Measurements from ENCODE around the gene ERICH2. TPM values are rescaled to one million over a fixed set of nuclear protein-coding genes. Genes with fewer than 3 reads are reported as not detected.

Gene ERICH2
- total RNA-seq (2021) (1.1 to 1.6 TPM (median 1.1 TPM) in 3 replicates), Bru-seq, nascent RNA (percentile 41 among the genes with signal in this experiment)
- long read RNA-seq, experiment 1: 0 reads
- long read RNA-seq, experiment 2: 0 reads
- long read RNA-seq, experiment 3: 0 reads

- peak within 1 kb of the TSS; percentile 86 for H3K4me3 Mint-ChIP-seq
- peaks cover 42% of the 10 kb centered on the region for H3K4me1 Mint-ChIP-seq
- ChIA-PET POLR2A (interaction anchor here (1.0 to 1.7 kb wide), 2 partner anchors 53 to 54 kb away, joined by 3 to 5 read pairs; no protein-coding TSS in a partner anchor), CTCF (interaction anchor here (0.6 to 1.8 kb wide), 7 partner anchors 44 to 1289 kb away, joined by 3 to 8 read pairs (median 4); partner anchors contain the start of gene GAD1)
- no peaks in the 10 kb centered on the region for H3K9me3 Mint-ChIP-seq
- DNase-seq (ENCODE audit: low spot score) (peak; percentile 66), ATAC-seq (peak; percentile 64)
- H3K36me3 Mint-ChIP-seq: no peaks in the 10 kb centered on the region
- peak within 1 kb of the TSS; percentile 84 for H3K27ac Mint-ChIP-seq
- TF ChIP-seq TEAD1 (CRISPR knock-in tag; IDR thresholded peaks at IDR 0.05): 0 out of 2 replicates have a peak, but pooled peaks have one; percentile 62
- TF ChIP-seq, protein P1, sequence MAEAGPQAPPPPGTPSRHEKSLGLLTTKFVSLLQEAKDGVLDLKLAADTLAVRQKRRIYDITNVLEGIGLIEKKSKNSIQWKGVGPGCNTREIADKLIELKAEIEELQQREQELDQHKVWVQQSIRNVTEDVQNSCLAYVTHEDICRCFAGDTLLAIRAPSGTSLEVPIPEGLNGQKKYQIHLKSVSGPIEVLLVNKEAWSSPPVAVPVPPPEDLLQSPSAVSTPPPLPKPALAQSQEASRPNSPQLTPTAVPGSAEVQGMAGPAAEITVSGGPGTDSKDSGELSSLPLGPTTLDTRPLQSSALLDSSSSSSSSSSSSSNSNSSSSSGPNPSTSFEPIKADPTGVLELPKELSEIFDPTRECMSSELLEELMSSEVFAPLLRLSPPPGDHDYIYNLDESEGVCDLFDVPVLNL (CRISPR knock-in tag; IDR thresholded peaks at IDR 0.05; ENCODE audit: borderline replicate concordance, low read depth): no peak
- H3K27me3 Mint-ChIP-seq (ENCODE audit: low read depth): peaks cover 5% of the 10 kb centered on the region
These were observed at the start of gene ERICH2 for GRCh38 chr2:170770008-170770605. Gene ERICH2, plus strand, starts transcription at chr2:170770378. Its CDS starts 304 bp downstream, at chr2:170770682.

DNA sequence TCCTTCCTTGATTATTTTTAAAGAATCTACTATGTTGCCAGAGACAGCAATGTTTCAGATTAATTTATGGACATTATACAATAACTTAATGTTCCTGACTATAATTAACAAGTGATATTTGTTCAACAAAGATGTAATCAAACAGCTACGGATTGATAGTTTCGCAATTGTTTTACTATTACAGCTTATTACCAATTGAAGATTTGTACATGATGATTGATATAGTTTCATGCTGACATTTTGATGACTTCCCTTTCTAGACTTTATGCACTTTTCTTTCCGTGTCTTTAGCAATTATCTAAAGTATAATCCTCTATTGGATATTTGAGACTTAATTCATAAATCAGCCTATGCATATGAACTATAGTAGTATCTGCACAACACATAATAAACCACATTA is 48.5 kb upstream of the ERICH2 start:
- CTCF ChIA-PET: no interaction called here
- POLR2A ChIA-PET: no interaction called here
- no peak for ATAC-seq

More for the DNA sequence above, 48.5 kb upstream of the ERICH2 start:
- H3K9me3 Mint-ChIP-seq: no peaks in the 10 kb centered on the region
- no peaks in the 10 kb centered on the region for H3K36me3 Mint-ChIP-seq
- no peak overlapping the region for H3K27ac Mint-ChIP-seq
- no peak for DNase-seq (ENCODE audit: low spot score)
- no peak overlapping the region for H3K4me3 Mint-ChIP-seq
- H3K4me1 Mint-ChIP-seq: peaks cover 17% of the 10 kb centered on the region
- TF ChIP-seq NR2C2 (CRISPR knock-in tag; IDR thresholded peaks at IDR 0.05) (no peak), CTCF (IDR thresholded peaks at IDR 0.05) (no peak), ZNF396 (CRISPR knock-in tag; IDR thresholded peaks at IDR 0.05; ENCODE audit: borderline replicate concordance) (no peak), ZNF317 (CRISPR knock-in tag; IDR thresholded peaks at IDR 0.05; ENCODE audit: borderline replicate concordance, low read depth) (no peak), MLX (CRISPR knock-in tag; IDR thresholded peaks at IDR 0.05) (no peak), FOXP1 (CRISPR knock-in tag; IDR thresholded peaks at IDR 0.05; ENCODE audit: borderline replicate concordance) (no peak), HMGA2 (CRISPR knock-in tag; IDR thresholded peaks at IDR 0.05) (no peak), CREB1 (CRISPR knock-in tag; IDR thresholded peaks at IDR 0.05) (no peak), TEAD4 (CRISPR knock-in tag; IDR thresholded peaks at IDR 0.05) (no peak), FOXK1 (CRISPR knock-in tag; IDR thresholded peaks at IDR 0.05) (no peak), FOXJ3 (CRISPR knock-in tag; IDR thresholded peaks at IDR 0.05; ENCODE audit: borderline replicate concordance) (no peak)
- TF ChIP-seq, protein P2, sequence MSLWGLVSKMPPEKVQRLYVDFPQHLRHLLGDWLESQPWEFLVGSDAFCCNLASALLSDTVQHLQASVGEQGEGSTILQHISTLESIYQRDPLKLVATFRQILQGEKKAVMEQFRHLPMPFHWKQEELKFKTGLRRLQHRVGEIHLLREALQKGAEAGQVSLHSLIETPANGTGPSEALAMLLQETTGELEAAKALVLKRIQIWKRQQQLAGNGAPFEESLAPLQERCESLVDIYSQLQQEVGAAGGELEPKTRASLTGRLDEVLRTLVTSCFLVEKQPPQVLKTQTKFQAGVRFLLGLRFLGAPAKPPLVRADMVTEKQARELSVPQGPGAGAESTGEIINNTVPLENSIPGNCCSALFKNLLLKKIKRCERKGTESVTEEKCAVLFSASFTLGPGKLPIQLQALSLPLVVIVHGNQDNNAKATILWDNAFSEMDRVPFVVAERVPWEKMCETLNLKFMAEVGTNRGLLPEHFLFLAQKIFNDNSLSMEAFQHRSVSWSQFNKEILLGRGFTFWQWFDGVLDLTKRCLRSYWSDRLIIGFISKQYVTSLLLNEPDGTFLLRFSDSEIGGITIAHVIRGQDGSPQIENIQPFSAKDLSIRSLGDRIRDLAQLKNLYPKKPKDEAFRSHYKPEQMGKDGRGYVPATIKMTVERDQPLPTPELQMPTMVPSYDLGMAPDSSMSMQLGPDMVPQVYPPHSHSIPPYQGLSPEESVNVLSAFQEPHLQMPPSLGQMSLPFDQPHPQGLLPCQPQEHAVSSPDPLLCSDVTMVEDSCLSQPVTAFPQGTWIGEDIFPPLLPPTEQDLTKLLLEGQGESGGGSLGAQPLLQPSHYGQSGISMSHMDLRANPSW (CRISPR knock-in tag; conservative IDR thresholded peaks at IDR 0.05; ENCODE audit: low read depth): no peak
- TF ChIP-seq, protein P3, sequence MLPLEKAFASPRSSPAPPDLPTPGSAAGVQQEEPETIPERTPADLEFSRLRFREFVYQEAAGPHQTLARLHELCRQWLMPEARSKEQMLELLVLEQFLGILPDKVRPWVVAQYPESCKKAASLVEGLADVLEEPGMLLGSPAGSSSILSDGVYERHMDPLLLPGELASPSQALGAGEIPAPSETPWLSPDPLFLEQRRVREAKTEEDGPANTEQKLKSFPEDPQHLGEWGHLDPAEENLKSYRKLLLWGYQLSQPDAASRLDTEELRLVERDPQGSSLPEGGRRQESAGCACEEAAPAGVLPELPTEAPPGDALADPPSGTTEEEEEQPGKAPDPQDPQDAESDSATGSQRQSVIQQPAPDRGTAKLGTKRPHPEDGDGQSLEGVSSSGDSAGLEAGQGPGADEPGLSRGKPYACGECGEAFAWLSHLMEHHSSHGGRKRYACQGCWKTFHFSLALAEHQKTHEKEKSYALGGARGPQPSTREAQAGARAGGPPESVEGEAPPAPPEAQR (CRISPR knock-in tag; IDR thresholded peaks at IDR 0.05): no peak
- TF ChIP-seq, protein P1 (CRISPR knock-in tag; IDR thresholded peaks at IDR 0.05; ENCODE audit: borderline replicate concordance, low read depth): no peak
- TF ChIP-seq, protein P4, sequence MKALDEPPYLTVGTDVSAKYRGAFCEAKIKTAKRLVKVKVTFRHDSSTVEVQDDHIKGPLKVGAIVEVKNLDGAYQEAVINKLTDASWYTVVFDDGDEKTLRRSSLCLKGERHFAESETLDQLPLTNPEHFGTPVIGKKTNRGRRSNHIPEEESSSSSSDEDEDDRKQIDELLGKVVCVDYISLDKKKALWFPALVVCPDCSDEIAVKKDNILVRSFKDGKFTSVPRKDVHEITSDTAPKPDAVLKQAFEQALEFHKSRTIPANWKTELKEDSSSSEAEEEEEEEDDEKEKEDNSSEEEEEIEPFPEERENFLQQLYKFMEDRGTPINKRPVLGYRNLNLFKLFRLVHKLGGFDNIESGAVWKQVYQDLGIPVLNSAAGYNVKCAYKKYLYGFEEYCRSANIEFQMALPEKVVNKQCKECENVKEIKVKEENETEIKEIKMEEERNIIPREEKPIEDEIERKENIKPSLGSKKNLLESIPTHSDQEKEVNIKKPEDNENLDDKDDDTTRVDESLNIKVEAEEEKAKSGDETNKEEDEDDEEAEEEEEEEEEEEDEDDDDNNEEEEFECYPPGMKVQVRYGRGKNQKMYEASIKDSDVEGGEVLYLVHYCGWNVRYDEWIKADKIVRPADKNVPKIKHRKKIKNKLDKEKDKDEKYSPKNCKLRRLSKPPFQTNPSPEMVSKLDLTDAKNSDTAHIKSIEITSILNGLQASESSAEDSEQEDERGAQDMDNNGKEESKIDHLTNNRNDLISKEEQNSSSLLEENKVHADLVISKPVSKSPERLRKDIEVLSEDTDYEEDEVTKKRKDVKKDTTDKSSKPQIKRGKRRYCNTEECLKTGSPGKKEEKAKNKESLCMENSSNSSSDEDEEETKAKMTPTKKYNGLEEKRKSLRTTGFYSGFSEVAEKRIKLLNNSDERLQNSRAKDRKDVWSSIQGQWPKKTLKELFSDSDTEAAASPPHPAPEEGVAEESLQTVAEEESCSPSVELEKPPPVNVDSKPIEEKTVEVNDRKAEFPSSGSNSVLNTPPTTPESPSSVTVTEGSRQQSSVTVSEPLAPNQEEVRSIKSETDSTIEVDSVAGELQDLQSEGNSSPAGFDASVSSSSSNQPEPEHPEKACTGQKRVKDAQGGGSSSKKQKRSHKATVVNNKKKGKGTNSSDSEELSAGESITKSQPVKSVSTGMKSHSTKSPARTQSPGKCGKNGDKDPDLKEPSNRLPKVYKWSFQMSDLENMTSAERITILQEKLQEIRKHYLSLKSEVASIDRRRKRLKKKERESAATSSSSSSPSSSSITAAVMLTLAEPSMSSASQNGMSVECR (CRISPR knock-in tag; IDR thresholded peaks at IDR 0.05; ENCODE audit: borderline replicate concordance): no peak
- peaks cover 56% of the 10 kb centered on the region for H3K27me3 Mint-ChIP-seq (ENCODE audit: low read depth)

All from WTC11 (cell line).